Uterus (tissue), 4 donors: ENCODE measurements around the gene CARMIL3. TPM values are rescaled to one million over a fixed set of nuclear protein-coding genes. Genes with fewer than 3 reads are reported as not detected.
"Not testable (repeated sequence)": the region's sequence is repeated elsewhere in the genome, so short reads cannot be mapped to it uniquely, and the experiment has no call there.

Experiments
- DNase-seq, 2 donors: peaks; one replicate each; pipeline ENCODE4 v3.0.0-alpha.2; 2019 to 2020
- H3K27ac ChIP-seq, 2 donors: fragments of 200-600 bp; sonication (generic); 1 replicate in 1 of 2; 2 replicates in 1 of 2; pipeline ENCODE4 v1.5.1; 2016 to 2018
- H3K27me3 ChIP-seq, 2 donors: fragments of 200-600 bp; sonication (generic); one replicate each; pipeline ENCODE4 v1.5.1; 2018 to 2019; ENCODE audit warnings: control low read depth in 1 of 2
- H3K36me3 ChIP-seq, 2 donors: fragments of 200-600 bp; sonication (generic); one replicate each; pipeline ENCODE4 v1.5.1; 2019; ENCODE audit warnings: control low read depth in 1 of 2
- H3K4me1 ChIP-seq, 2 donors: fragments of 200-600 bp; sonication (generic); one replicate each; pipeline ENCODE4 v1.5.1; 2018 to 2019; ENCODE audit warnings: control low read depth in 1 of 2
- H3K4me3 ChIP-seq, 2 donors: fragments of 200-600 bp; sonication (generic); 1 replicate in 1 of 2; 2 replicates in 1 of 2; pipeline ENCODE4 v1.5.1; 2018 to 2019; ENCODE audit warnings: mild to moderate bottlenecking in 1 of 2
- H3K9me3 ChIP-seq, 2 donors: fragments of 200-600 bp; sonication (generic); one replicate each; pipeline ENCODE4 v1.5.1; 2019; ENCODE audit warnings: control low read depth in 1 of 2
- POLR2A ChIP-seq, 2 donors: fragments of 450-650 bp; IDR thresholded peaks; one replicate each; pipeline ENCODE4 v1.6.1; 2016; ENCODE audit warnings: antibody characterized with exemption in 2 of 2, mild to moderate bottlenecking in 1 of 2, moderate library complexity in 1 of 2
- intact Hi-C: fragments of 100-400 bp; cut with DNase I; formaldehyde crosslinking; loops from one replicate; pipeline ENCODE4 v1.15.1; 2023; ENCODE audit warnings: low total_unique reads
- total RNA-seq, 4 donors: library from RNA; depleted of rRNA in 3 of 4; stranded (reverse); fragments of >200 nt in 3 of 4; gene quantifications; one replicate each; pipeline versions ENCODE4 v1.1.0 to v1.2.4, GENCODE V29; 2014 to 2023
- TF ChIP-seq, protein P1 (sequence below), 4 experiments: fragments of 200-600 bp in 2 of 4; fragments of 450-650 bp in 2 of 4; sonication (generic) in 2 of 4; IDR thresholded peaks; one replicate each; pipeline ENCODE4 v1.5.1; 2016 to 2019; ENCODE audit warnings: antibody characterized with exemption in 4 of 4, mild to moderate bottlenecking in 2 of 4, moderate library complexity in 1 of 4
- donor health status: DM: yes; HTN: yes; CAD: no.

The CARMIL3 gene
- total RNA-seq, 4 donors from 2014 or later = 0.21 to 0.48 TPM; not detected in 2

- no peak overlapping the region for H3K4me3 ChIP-seq
- no peak overlapping the region for H3K27ac ChIP-seq
- H3K27me3 ChIP-seq = no peaks in the 10 kb centered on the region
- intact Hi-C loops = no loop called here
- no peaks in the 10 kb centered on the region for H3K36me3 ChIP-seq
- no peak for DNase-seq
- TF ChIP-seq POLR2A (IDR thresholded peaks at IDR 0.05) = no peak
- TF ChIP-seq, protein P1, sequence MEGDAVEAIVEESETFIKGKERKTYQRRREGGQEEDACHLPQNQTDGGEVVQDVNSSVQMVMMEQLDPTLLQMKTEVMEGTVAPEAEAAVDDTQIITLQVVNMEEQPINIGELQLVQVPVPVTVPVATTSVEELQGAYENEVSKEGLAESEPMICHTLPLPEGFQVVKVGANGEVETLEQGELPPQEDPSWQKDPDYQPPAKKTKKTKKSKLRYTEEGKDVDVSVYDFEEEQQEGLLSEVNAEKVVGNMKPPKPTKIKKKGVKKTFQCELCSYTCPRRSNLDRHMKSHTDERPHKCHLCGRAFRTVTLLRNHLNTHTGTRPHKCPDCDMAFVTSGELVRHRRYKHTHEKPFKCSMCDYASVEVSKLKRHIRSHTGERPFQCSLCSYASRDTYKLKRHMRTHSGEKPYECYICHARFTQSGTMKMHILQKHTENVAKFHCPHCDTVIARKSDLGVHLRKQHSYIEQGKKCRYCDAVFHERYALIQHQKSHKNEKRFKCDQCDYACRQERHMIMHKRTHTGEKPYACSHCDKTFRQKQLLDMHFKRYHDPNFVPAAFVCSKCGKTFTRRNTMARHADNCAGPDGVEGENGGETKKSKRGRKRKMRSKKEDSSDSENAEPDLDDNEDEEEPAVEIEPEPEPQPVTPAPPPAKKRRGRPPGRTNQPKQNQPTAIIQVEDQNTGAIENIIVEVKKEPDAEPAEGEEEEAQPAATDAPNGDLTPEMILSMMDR (IDR thresholded peaks at IDR 0.05) = no peak
- H3K4me1 ChIP-seq = no peaks in the 10 kb centered on the region
- no peaks in the 10 kb centered on the region for H3K9me3 ChIP-seq
Observed at GRCh38 chr14:24037658-24038037, 14.2 kb upstream of the CARMIL3 start.

DNA sequence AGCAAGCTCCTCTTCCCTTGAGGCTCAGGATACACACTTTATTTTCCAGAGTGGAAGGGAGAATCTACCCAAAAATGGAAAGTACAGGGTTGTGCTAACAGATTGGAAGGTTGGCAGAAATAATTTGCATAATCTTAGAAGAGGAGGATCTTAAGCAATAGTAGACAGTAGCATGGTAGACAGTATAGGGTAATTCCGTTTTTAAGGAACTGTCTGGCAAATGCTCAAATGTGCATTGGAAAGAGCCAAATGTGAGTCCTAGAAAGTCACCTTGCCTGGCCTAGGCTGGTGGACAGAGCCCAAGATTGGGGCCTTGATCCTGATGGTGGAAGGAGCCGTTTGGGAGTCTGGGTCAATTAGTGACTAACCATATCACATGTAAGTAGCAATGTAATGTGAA is 13.1 kb upstream of the CARMIL3 start:
- H3K4me1 ChIP-seq = no peaks in the 10 kb centered on the region
- H3K27me3 ChIP-seq = no peaks in the 10 kb centered on the region
- no peak overlapping the region for H3K4me3 ChIP-seq
- TF ChIP-seq POLR2A (IDR thresholded peaks at IDR 0.05) = no peak
- TF ChIP-seq, protein P1 (IDR thresholded peaks at IDR 0.05) = no peak
- no peak for DNase-seq
- H3K9me3 ChIP-seq = no peaks in the 10 kb centered on the region
- H3K27ac ChIP-seq = no peak overlapping the region
- intact Hi-C loops = no loop called here
- no peaks in the 10 kb centered on the region for H3K36me3 ChIP-seq

- no peaks in the 10 kb centered on the region for H3K4me1 ChIP-seq
- H3K27ac ChIP-seq = no peak overlapping the region
- no peaks in the 10 kb centered on the region for H3K27me3 ChIP-seq
- DNase-seq = no peak
- intact Hi-C loops = no loop called here
- no peak overlapping the region for H3K4me3 ChIP-seq
- TF ChIP-seq, protein P1 (IDR thresholded peaks at IDR 0.05) = no peak
- no peak for TF ChIP-seq POLR2A (IDR thresholded peaks at IDR 0.05)
- no peaks in the 10 kb centered on the region for H3K9me3 ChIP-seq
- H3K36me3 ChIP-seq = no peaks in the 10 kb centered on the region
Observed at GRCh38 chr14:24040692-24041091, 11.1 kb upstream of the CARMIL3 start.

DNA sequence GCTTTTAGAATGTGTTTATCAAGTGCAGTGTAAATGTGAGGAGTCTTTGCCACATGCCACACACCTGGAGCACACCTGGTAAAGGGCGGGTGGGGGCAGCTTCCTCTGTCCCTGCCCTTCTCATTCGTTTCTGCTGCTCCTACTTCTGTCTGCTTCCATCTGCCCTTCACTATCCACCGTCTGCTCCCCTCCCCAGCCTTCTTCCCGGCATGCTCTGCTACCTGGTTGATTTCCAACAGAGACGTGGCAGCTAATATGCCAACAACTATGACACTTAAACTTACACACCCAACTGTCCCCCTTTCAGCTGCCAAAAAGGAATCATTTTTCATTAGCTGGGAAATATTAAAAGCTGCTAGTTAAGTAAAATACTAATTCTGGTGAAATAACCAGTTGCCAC is 9.1 kb upstream of the CARMIL3 start:
- Histone ChIP-seq H3K36me3 (no peaks in the 10 kb centered on the region), H3K27me3 (no peaks in the 10 kb centered on the region), H3K4me1 (no peaks in the 10 kb centered on the region), H3K9me3 (no peaks in the 10 kb centered on the region), H3K4me3 (no peak overlapping the region), H3K27ac (no peak overlapping the region)
- TF ChIP-seq, protein P1 (IDR thresholded peaks at IDR 0.05) = no peak
- TF ChIP-seq POLR2A (IDR thresholded peaks at IDR 0.05) = no peak
- intact Hi-C loops = no loop called here
- DNase-seq = no peak

DNA sequence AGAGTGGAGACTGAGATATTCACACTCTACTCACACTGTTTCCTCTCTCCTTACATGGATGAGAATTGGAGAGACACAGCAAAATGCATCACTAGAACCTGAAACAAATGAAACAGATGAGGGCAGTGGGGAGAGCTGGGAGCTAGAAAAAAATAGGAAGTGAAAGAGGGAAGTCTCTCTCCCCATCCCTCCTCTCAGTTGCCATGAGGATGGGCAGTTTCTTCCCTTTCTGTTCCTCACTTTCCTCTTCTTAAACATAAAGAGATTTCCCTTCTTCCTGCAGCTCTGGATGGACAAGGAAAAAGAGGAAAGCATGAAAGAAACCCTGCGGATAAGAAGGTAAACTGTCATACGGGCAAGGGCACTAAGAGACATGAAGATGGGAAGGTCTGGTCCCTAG is 2.8 kb upstream of the CARMIL3 start:
- intact Hi-C loops, H3K27me3 ChIP-seq: not testable (repeated sequence)

DNA sequence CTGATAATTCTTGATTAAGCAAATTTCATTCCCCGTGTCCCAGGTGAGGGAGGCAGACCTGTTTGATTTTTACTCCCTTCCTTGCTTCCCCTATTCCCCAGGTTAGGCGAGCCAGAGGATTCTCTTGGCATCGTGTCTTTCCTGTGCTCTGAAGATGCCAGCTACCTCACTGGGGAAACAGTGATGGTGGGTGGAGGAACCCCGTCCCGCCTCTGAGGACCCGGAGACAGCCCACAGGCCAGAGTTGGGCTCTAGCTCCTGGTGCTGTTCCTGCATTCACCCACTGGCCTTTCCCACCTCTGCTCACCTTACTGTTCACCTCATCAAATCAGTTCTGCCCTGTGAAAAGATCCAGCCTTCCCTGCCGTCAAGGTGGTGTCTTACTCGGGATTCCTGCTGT is 1.1 kb upstream of the CARMIL3 start:
- H3K4me1 ChIP-seq, DNase-seq, H3K4me3 ChIP-seq, intact Hi-C loops, H3K27me3 ChIP-seq, H3K27ac ChIP-seq, H3K36me3 ChIP-seq, H3K9me3 ChIP-seq: not testable (repeated sequence)

More for the DNA sequence above, 2.8 kb upstream of the CARMIL3 start:
- H3K4me3 ChIP-seq, H3K27ac ChIP-seq, H3K4me1 ChIP-seq, H3K36me3 ChIP-seq, H3K9me3 ChIP-seq, DNase-seq: not testable (repeated sequence)
